SH-SY5Y (cell line): Measurements from ENCODE around the gene PRRT4.

ENCODE experiments used
- GATA2 ChIP-seq: IDR thresholded peaks from 2 replicates; pipeline ENCODE4 v1.6.1; 2011; ENCODE audit warnings: mild to moderate bottlenecking, low read depth, low read length
- GATA3 ChIP-seq: IDR thresholded peaks from 2 replicates; pipeline ENCODE4 v1.6.1; 2011; ENCODE audit warnings: low read depth, mild to moderate bottlenecking, low read length, moderate library complexity

PRRT4 gene

GRCh38 chr7:128370491-128370890 lies 9.0 kb upstream of the PRRT4 start:
- TF ChIP-seq GATA2: no peak
- no peak for TF ChIP-seq GATA3

- TF ChIP-seq GATA2 (no peak), GATA3 (no peak)
Observed at GRCh38 chr7:128366986-128367385, 5.5 kb upstream of the PRRT4 start.

- no peak for TF ChIP-seq GATA3
- no peak for TF ChIP-seq GATA2
Observed at GRCh38 chr7:128366300-128366699, 4.8 kb upstream of the PRRT4 start.

GRCh38 chr7:128365432-128365831 lies 3.9 kb upstream of the PRRT4 start:
- TF ChIP-seq GATA3 (no peak), GATA2 (no peak)

- TF ChIP-seq GATA2 (no peak), GATA3 (no peak)
Observed at GRCh38 chr7:128364166-128364870, 2.8 kb upstream of the PRRT4 start.

- TF ChIP-seq GATA3 (peak; percentile 90), GATA2 (peak; percentile 98)
Observed at GRCh38 chr7:128363261-128363721, 1.8 kb upstream of the PRRT4 start.

GRCh38 chr7:128362670-128363069 lies 1.2 kb upstream of the PRRT4 start:
- TF ChIP-seq GATA2: no peak
- no peak for TF ChIP-seq GATA3

GRCh38 chr7:128360359-128360678 lies 1.2 kb downstream of the PRRT4 start:
- TF ChIP-seq GATA3 (no peak), GATA2 (no peak)

GRCh38 chr7:128359939-128360338 lies 1.6 kb downstream of the PRRT4 start:
- no peak for TF ChIP-seq GATA2
- TF ChIP-seq GATA3: no peak

GRCh38 chr7:128359336-128359735 lies 2.2 kb downstream of the PRRT4 start:
- TF ChIP-seq GATA3 (no peak), GATA2 (no peak)

- no peak for TF ChIP-seq GATA3
- no peak for TF ChIP-seq GATA2
Observed at GRCh38 chr7:128358233-128358632, 3.3 kb downstream of the PRRT4 start.

GRCh38 chr7:128357217-128357613 lies 4.3 kb downstream of the PRRT4 start:
- TF ChIP-seq GATA2: peak; percentile 49; the same call in 1 of the 2 replicates
- TF ChIP-seq GATA3: no peak

GRCh38 chr7:128356546-128357216 lies 4.8 kb downstream of the PRRT4 start:
- TF ChIP-seq GATA3 (no peak), GATA2 (no peak; the same call in 1 of the 2 replicates)

- no peak for TF ChIP-seq GATA3
- no peak for TF ChIP-seq GATA2
Observed at GRCh38 chr7:128353610-128354009, 7.9 kb downstream of the PRRT4 start.

- TF ChIP-seq GATA2 (no peak), GATA3 (no peak)
Observed at GRCh38 chr7:128353189-128353588, 8.3 kb downstream of the PRRT4 start.

GRCh38 chr7:128352636-128353035 lies 8.9 kb downstream of the PRRT4 start:
- TF ChIP-seq GATA2 (no peak), GATA3 (no peak)
